ENCODE results near the gene SECISBP2L.

DNA sequence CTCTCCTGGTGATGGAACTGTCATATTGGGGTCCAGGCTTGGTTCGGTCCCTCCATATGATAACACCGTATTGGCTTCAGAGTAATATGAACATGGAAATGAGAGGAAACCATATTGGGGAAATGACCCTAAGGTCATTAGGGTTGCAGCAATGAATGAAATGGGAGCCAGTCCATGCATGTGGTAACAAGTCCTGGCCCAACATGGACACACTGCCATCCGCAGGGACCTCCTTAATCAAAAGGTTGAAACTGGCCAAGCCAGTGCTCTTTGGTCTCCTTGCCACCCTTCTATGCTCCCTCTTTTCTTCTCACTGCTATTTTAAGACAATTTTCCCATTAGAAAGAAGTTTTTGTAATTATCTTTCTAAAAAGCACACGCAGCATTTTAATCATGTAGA is 90.9 kb downstream of the SECISBP2L start:
- TF ChIP-seq, protein P1, sequence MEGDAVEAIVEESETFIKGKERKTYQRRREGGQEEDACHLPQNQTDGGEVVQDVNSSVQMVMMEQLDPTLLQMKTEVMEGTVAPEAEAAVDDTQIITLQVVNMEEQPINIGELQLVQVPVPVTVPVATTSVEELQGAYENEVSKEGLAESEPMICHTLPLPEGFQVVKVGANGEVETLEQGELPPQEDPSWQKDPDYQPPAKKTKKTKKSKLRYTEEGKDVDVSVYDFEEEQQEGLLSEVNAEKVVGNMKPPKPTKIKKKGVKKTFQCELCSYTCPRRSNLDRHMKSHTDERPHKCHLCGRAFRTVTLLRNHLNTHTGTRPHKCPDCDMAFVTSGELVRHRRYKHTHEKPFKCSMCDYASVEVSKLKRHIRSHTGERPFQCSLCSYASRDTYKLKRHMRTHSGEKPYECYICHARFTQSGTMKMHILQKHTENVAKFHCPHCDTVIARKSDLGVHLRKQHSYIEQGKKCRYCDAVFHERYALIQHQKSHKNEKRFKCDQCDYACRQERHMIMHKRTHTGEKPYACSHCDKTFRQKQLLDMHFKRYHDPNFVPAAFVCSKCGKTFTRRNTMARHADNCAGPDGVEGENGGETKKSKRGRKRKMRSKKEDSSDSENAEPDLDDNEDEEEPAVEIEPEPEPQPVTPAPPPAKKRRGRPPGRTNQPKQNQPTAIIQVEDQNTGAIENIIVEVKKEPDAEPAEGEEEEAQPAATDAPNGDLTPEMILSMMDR (IDR thresholded peaks at IDR 0.05): no peak
- no peak for TF ChIP-seq POLR2AphosphoS5 (IDR thresholded peaks at IDR 0.05)

Data from prostate gland (tissue), 2 donors.